Uterus (tissue), 4 donors: ENCODE data around the gene TMED8. TPM values are rescaled to one million over a fixed set of nuclear protein-coding genes. Genes with fewer than 3 reads are reported as not detected.

Experiments
- DNase-seq, 2 donors: peaks; one replicate each; pipeline ENCODE4 v3.0.0-alpha.2; 2019 to 2020
- H3K27ac ChIP-seq, 2 donors: fragments of 200-600 bp; sonication (generic); 1 replicate in 1 of 2; 2 replicates in 1 of 2; pipeline ENCODE4 v1.5.1; 2016 to 2018
- H3K27me3 ChIP-seq, 2 donors: fragments of 200-600 bp; sonication (generic); one replicate each; pipeline ENCODE4 v1.5.1; 2018 to 2019; ENCODE audit warnings: control low read depth in 1 of 2
- H3K36me3 ChIP-seq, 2 donors: fragments of 200-600 bp; sonication (generic); one replicate each; pipeline ENCODE4 v1.5.1; 2019; ENCODE audit warnings: control low read depth in 1 of 2
- H3K4me1 ChIP-seq, 2 donors: fragments of 200-600 bp; sonication (generic); one replicate each; pipeline ENCODE4 v1.5.1; 2018 to 2019; ENCODE audit warnings: control low read depth in 1 of 2
- H3K4me3 ChIP-seq, 2 donors: fragments of 200-600 bp; sonication (generic); 1 replicate in 1 of 2; 2 replicates in 1 of 2; pipeline ENCODE4 v1.5.1; 2018 to 2019; ENCODE audit warnings: mild to moderate bottlenecking in 1 of 2
- H3K9me3 ChIP-seq, 2 donors: fragments of 200-600 bp; sonication (generic); one replicate each; pipeline ENCODE4 v1.5.1; 2019; ENCODE audit warnings: control low read depth in 1 of 2
- CTCF ChIP-seq, 4 experiments: fragments of 200-600 bp in 2 of 4; fragments of 450-650 bp in 2 of 4; sonication (generic) in 2 of 4; IDR thresholded peaks; one replicate each; pipeline ENCODE4 v1.5.1; 2016 to 2019; ENCODE audit warnings: antibody characterized with exemption in 4 of 4, mild to moderate bottlenecking in 2 of 4, moderate library complexity in 1 of 4
- POLR2A ChIP-seq, 2 donors: fragments of 450-650 bp; IDR thresholded peaks; one replicate each; pipeline ENCODE4 v1.6.1; 2016; ENCODE audit warnings: antibody characterized with exemption in 2 of 2, mild to moderate bottlenecking in 1 of 2, moderate library complexity in 1 of 2
- intact Hi-C: fragments of 100-400 bp; cut with DNase I; formaldehyde crosslinking; loops from one replicate; pipeline ENCODE4 v1.15.1; 2023; ENCODE audit warnings: low total_unique reads
- total RNA-seq, 4 donors: library from RNA; depleted of rRNA in 3 of 4; stranded (reverse); fragments of >200 nt in 3 of 4; gene quantifications; one replicate each; pipeline versions ENCODE4 v1.1.0 to v1.2.4, GENCODE V29; 2014 to 2023
- donor health status: DM: yes; HTN: yes; CAD: no.

The TMED8 gene
- total RNA-seq, 4 donors from 2014 or later = 4.4 to 16.6 (median 10.5) TPM

DNA sequence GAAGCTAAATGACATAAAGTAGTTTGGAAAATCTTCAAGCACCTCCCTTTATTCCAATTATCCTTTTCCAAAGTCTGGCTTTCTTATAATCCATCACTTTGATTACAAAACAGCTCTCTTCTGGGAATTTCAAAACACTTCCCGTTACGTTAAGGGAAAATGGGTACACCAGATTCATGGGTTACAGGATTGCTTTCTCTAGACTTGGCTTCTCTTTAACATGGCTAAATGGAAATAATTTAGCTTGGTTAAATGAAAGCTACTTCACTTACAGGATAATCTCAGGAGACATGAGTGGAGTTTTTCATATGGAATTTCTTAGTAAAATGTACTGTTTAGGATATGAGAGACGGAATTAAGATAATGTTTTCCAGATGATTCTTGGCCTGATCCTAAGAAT, 41.3 kb downstream of the TMED8 start:
- no peaks in the 10 kb centered on the region for H3K9me3 ChIP-seq
- no peak overlapping the region for H3K4me3 ChIP-seq
- H3K36me3 ChIP-seq = no peaks in the 10 kb centered on the region
- H3K27ac ChIP-seq = no peak overlapping the region
- no peaks in the 10 kb centered on the region for H3K27me3 ChIP-seq
- intact Hi-C loops = no loop called here
- H3K4me1 ChIP-seq = no peaks in the 10 kb centered on the region
- TF ChIP-seq POLR2A (IDR thresholded peaks at IDR 0.05) (no peak), CTCF (IDR thresholded peaks at IDR 0.05) (no peak)
- no peak for DNase-seq

GRCh38 chr14:77329872-77330271, 47.0 kb downstream of the TMED8 start:
- Histone ChIP-seq H3K9me3 (no peaks in the 10 kb centered on the region), H3K27ac (no peak overlapping the region), H3K4me1 (no peaks in the 10 kb centered on the region), H3K27me3 (no peaks in the 10 kb centered on the region), H3K4me3 (no peak overlapping the region), H3K36me3 (no peaks in the 10 kb centered on the region)
- intact Hi-C loops = no loop called here
- no peak for TF ChIP-seq POLR2A (IDR thresholded peaks at IDR 0.05)
- no peak for TF ChIP-seq CTCF (IDR thresholded peaks at IDR 0.05)
- no peak for DNase-seq

DNA sequence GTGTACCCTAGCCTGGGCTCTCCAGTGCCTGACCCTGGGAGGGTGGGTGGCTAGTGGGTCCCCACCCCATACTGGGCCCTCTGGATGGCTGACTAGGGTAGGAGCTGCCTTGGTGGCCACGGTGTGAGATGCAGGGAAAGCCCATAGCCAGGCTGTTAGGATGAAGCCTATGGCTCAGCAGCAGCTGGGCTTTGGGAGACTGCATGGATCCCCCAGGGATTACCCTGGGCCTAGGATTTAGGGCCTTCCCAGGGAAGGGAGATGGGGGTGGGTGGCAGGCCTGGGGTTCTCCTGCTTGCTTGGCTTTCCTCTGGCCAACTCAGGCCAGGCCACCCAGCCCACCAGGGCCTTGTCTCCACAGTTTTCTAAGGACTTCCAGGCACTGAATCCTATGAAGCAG, 49.8 kb downstream of the TMED8 start:
- TF ChIP-seq CTCF (IDR thresholded peaks at IDR 0.05) (no peak), POLR2A (IDR thresholded peaks at IDR 0.05) (no peak)
- no peak for DNase-seq
- no peaks in the 10 kb centered on the region for H3K9me3 ChIP-seq

DNA sequence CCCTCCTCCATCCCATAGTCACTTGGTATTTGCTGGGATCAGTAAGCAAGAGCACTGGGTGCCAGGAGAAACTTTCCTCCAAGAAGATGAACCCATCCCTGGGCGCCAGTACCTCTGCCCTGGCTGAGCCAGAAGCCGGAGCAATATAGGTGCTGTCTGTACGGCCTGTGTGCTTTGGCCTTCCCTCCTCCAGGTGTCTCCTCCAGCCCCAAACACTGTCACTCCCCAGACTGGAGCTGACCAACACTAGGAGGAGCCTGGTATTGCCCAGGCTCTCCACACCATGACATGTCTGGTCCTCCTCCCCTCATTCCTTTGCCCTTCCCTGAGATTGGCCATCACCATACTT, 51.2 kb downstream of the TMED8 start:
- no peak overlapping the region for H3K27ac ChIP-seq
- intact Hi-C loops = no loop called here
- no peak overlapping the region for H3K4me3 ChIP-seq
- TF ChIP-seq POLR2A (IDR thresholded peaks at IDR 0.05) = no peak
- no peak for TF ChIP-seq CTCF (IDR thresholded peaks at IDR 0.05)
- H3K9me3 ChIP-seq = no peaks in the 10 kb centered on the region
- DNase-seq = no peak
- no peaks in the 10 kb centered on the region for H3K4me1 ChIP-seq
- H3K36me3 ChIP-seq = no peaks in the 10 kb centered on the region
- H3K27me3 ChIP-seq = no peaks in the 10 kb centered on the region

More for the DNA sequence above, 49.8 kb downstream of the TMED8 start:
- no peaks in the 10 kb centered on the region for H3K4me1 ChIP-seq
- H3K27me3 ChIP-seq = no peaks in the 10 kb centered on the region
- H3K36me3 ChIP-seq = no peaks in the 10 kb centered on the region
- no peak overlapping the region for H3K4me3 ChIP-seq
- no peak overlapping the region for H3K27ac ChIP-seq
- intact Hi-C loops = no loop called here

DNA sequence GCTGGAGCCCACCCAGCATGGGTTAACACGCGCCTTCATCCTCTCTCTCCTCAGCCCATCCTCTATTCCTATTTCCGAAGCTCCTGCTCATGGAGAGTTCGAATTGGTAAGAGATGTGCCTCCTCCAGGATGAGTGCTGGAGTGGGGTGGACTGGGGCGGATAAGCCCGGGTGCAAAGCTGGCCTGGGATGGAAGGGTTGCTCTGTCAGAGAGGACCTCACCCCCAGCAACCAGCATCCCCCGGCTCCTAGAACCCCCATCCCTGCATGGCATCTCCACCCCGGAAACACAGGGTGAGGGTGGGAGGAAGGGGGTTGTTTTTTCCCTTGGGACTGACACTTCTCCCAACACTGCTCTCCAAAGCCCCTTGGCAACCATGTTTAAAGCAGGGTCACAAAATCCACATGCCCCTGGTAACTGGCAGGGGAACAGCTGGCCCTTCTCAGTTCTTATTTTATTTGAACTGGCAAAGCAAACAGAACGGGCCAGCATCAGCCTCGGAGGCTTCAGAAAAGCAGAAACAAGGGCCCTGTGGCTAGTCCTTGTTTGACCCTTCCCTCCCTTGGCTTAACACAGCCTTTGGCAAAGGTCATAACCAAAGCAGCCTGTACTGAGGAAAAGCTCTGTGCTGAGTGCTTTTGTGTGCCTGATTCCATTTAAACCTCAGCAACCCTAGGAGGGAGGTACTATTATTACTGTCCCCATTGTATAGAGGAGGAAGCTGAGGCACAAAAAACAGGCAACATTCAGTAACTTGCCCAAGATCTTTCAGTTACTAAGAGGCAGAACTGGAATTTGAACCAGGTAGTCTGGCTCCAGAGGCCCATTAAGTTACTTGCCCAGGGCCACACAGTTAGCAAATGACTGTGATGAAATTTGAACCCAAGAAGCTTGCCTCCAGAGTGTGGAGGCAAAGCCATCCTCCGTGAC, 51.8 kb downstream of the TMED8 start:
- TF ChIP-seq CTCF (IDR thresholded peaks at IDR 0.05) (no peak), POLR2A (IDR thresholded peaks at IDR 0.05) (no peak)
- DNase-seq = no peak
- intact Hi-C loops = no loop called here

More for the DNA sequence above, 51.8 kb downstream of the TMED8 start:
- Histone ChIP-seq H3K27ac (no peak overlapping the region), H3K36me3 (no peaks in the 10 kb centered on the region), H3K4me3 (no peak overlapping the region), H3K9me3 (no peaks in the 10 kb centered on the region), H3K4me1 (no peaks in the 10 kb centered on the region), H3K27me3 (no peaks in the 10 kb centered on the region)
